Activated naive CD4-positive, alpha-beta T cell treated with anti-CD3 and anti-CD28 coated beads, Interleukin-2, amount 10 ng/mL, durations not matched to agents 7 days and 5 days (primary cell): ENCODE measurements around the gene SUCO.
A peak's percentile ranks its signal among the peaks of the same experiment; 100 is the strongest.
"Not testable (repeated sequence)": the region's sequence is repeated elsewhere in the genome, so short reads cannot be mapped to it uniquely, and the experiment has no call there.

Experiments
- CTCF ChIA-PET: fragments of 350-600 bp; sonication (Branson Sonifier 250); formaldehyde crosslinking; loops from one replicate; lab custom pipeline; 2021; ENCODE audit warnings: antibody characterized with exemption; lab: Charles Lee
- DNase-seq: peaks from one replicate; pipeline ENCODE4 v3.0.0-alpha.2; 2020
- H3K27ac Mint-ChIP-seq: one replicate; pipeline ENCODE4 v1.8.0; 2021; ENCODE audit warnings: mild to moderate bottlenecking, moderate library complexity, mixed read lengths
- H3K27me3 Mint-ChIP-seq: one replicate; pipeline ENCODE4 v1.8.0; 2021; ENCODE audit warnings: mild to moderate bottlenecking, mixed read lengths
- H3K36me3 Mint-ChIP-seq: one replicate; pipeline ENCODE4 v1.8.0; 2021; ENCODE audit warnings: mixed read lengths
- H3K4me1 Mint-ChIP-seq: one replicate; pipeline ENCODE4 v1.8.0; 2021; ENCODE audit warnings: mixed read lengths
- H3K4me3 Mint-ChIP-seq: one replicate; pipeline ENCODE4 v1.8.0; 2021; ENCODE audit warnings: mild to moderate bottlenecking, moderate library complexity, mixed read lengths
- H3K9me3 Mint-ChIP-seq: one replicate; pipeline ENCODE4 v1.8.0; 2021; ENCODE audit warnings: mixed read lengths

Gene SUCO

DNA sequence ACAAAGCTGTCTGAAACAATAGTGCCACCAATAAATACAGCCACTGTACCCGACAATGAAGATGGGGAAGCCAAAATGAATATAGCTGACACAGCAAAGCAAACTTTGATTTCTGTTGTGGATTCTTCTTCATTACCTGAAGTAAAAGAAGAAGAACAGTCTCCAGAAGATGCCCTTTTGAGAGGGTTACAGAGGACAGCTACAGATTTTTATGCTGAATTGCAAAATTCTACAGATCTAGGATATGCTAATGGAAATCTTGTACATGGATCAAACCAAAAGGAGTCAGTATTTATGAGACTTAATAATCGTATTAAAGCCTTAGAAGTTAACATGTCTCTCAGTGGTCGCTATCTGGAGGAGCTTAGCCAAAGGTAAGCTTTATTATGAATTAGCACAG is 56.6 kb downstream of the SUCO start:
- Mint-ChIP-seq H3K27ac (no peak overlapping the region), H3K27me3 (no peaks in the 10 kb centered on the region), H3K36me3 (peaks cover 64% of the 10 kb centered on the region), H3K4me3 (no peak overlapping the region), H3K4me1 (peaks cover 7% of the 10 kb centered on the region), H3K9me3 (peaks cover 2% of the 10 kb centered on the region)
- CTCF ChIA-PET: interaction anchor here (1.3 to 1.7 kb wide), 3 partner anchors 19 to 130 kb away, joined by 4 to 6 read pairs (median 6); no protein-coding TSS in a partner anchor
- no peak for DNase-seq

- CTCF ChIA-PET, DNase-seq, H3K4me3 Mint-ChIP-seq, H3K27me3 Mint-ChIP-seq, H3K27ac Mint-ChIP-seq, H3K9me3 Mint-ChIP-seq: not testable (repeated sequence)
- H3K36me3 Mint-ChIP-seq: peaks cover 80% of the 10 kb centered on the region
- H3K4me1 Mint-ChIP-seq: peaks cover 17% of the 10 kb centered on the region
These were observed 58.5 kb downstream of the SUCO start for GRCh38 chr1:172591429-172591828.

- H3K4me1 Mint-ChIP-seq: peaks cover 19% of the 10 kb centered on the region
- DNase-seq, H3K27me3 Mint-ChIP-seq, H3K9me3 Mint-ChIP-seq, H3K4me3 Mint-ChIP-seq, H3K27ac Mint-ChIP-seq: not testable (repeated sequence)
- H3K36me3 Mint-ChIP-seq: peaks cover 84% of the 10 kb centered on the region
- CTCF ChIA-PET: interaction anchor here (1.1 to 1.4 kb wide), 2 partner anchors 15 to 146 kb away, joined by 4 read pairs; no protein-coding TSS in a partner anchor
These were observed 62.1 kb downstream of the SUCO start for GRCh38 chr1:172595066-172595465.

- Mint-ChIP-seq H3K36me3 (peaks cover 75% of the 10 kb centered on the region), H3K27ac (peak overlapping the region; percentile 81)
These were observed 63.8 kb downstream of the SUCO start for GRCh38 chr1:172596782-172597181.

GRCh38 chr1:172599912-172600311 is 67.0 kb downstream of the SUCO start:
- Mint-ChIP-seq H3K4me1 (peaks cover 19% of the 10 kb centered on the region), H3K27me3 (no peaks in the 10 kb centered on the region), H3K4me3 (no peak overlapping the region), H3K36me3 (peaks cover 62% of the 10 kb centered on the region), H3K27ac (no peak overlapping the region), H3K9me3 (peaks cover 3% of the 10 kb centered on the region)
- no peak for DNase-seq
- CTCF ChIA-PET: interaction anchor here (18.6 kb wide), 1 partner anchor 123 kb away, joined by 274 read pairs; no protein-coding TSS in a partner anchor

More at GRCh38 chr1:172596782-172597181, 63.8 kb downstream of the SUCO start:
- CTCF ChIA-PET, H3K4me3 Mint-ChIP-seq, H3K27me3 Mint-ChIP-seq, H3K9me3 Mint-ChIP-seq: not testable (repeated sequence)
- peaks cover 19% of the 10 kb centered on the region for H3K4me1 Mint-ChIP-seq
- DNase-seq: peak; percentile 54

- H3K4me1 Mint-ChIP-seq: peaks cover 17% of the 10 kb centered on the region
- H3K36me3 Mint-ChIP-seq: peaks cover 57% of the 10 kb centered on the region
These were observed 67.7 kb downstream of the SUCO start for GRCh38 chr1:172600615-172601014.

GRCh38 chr1:172601046-172601630 is 68.2 kb downstream of the SUCO start:
- CTCF ChIA-PET: interaction anchor here (18.6 kb wide), 1 partner anchor 122 kb away, joined by 274 read pairs; no protein-coding TSS in a partner anchor
- no peak for DNase-seq
- peaks cover 11% of the 10 kb centered on the region for H3K4me1 Mint-ChIP-seq
- peaks cover 52% of the 10 kb centered on the region for H3K36me3 Mint-ChIP-seq
- no peak overlapping the region for H3K27ac Mint-ChIP-seq
- no peaks in the 10 kb centered on the region for H3K27me3 Mint-ChIP-seq
- H3K4me3 Mint-ChIP-seq: no peak overlapping the region
- H3K9me3 Mint-ChIP-seq: peaks cover 2% of the 10 kb centered on the region

More at GRCh38 chr1:172600615-172601014, 67.7 kb downstream of the SUCO start:
- Mint-ChIP-seq H3K27me3 (no peaks in the 10 kb centered on the region), H3K27ac (no peak overlapping the region), H3K9me3 (peaks cover 2% of the 10 kb centered on the region), H3K4me3 (no peak overlapping the region)
- CTCF ChIA-PET: interaction anchor here (18.6 kb wide), 1 partner anchor 122 kb away, joined by 274 read pairs; no protein-coding TSS in a partner anchor
- no peak for DNase-seq

DNA sequence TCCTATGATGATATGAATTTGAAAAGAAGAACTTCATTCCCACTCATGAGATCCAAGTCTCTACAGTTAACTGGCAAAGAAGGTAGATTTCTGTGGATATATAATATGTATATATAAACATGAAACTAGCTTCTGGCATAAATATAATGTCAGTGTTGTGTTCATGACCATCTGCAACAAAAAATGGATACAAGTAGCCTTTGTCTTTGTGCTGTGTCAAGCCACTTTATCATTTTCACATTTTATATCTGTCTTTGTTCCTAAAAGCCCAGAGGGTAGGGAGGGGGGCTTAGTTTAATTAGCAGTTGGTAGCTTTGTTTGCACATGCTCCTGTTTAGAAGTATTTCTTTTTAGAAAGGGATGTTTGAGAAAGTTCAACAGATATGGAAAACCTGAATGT is 69.8 kb downstream of the SUCO start:
- CTCF ChIA-PET: interaction anchor here (1.5 to 18.6 kb wide), 2 partner anchors 37 to 120 kb away, joined by 3 to 274 read pairs; no protein-coding TSS in a partner anchor
- no peaks in the 10 kb centered on the region for H3K4me1 Mint-ChIP-seq
- peaks cover 37% of the 10 kb centered on the region for H3K36me3 Mint-ChIP-seq
- DNase-seq: no peak
- no peak overlapping the region for H3K27ac Mint-ChIP-seq
- H3K9me3 Mint-ChIP-seq: no peaks in the 10 kb centered on the region
- no peak overlapping the region for H3K4me3 Mint-ChIP-seq
- H3K27me3 Mint-ChIP-seq: no peaks in the 10 kb centered on the region

GRCh38 chr1:172603816-172604215 is 70.9 kb downstream of the SUCO start:
- H3K4me1 Mint-ChIP-seq: no peaks in the 10 kb centered on the region
- H3K27ac Mint-ChIP-seq: no peak overlapping the region
- H3K4me3 Mint-ChIP-seq: no peak overlapping the region
- no peaks in the 10 kb centered on the region for H3K27me3 Mint-ChIP-seq
- CTCF ChIA-PET: interaction anchor here (1.5 to 18.6 kb wide), 2 partner anchors 36 to 119 kb away, joined by 3 to 274 read pairs; no protein-coding TSS in a partner anchor
- H3K36me3 Mint-ChIP-seq: peaks cover 30% of the 10 kb centered on the region
- DNase-seq: no peak
- H3K9me3 Mint-ChIP-seq: no peaks in the 10 kb centered on the region

- CTCF ChIA-PET: interaction anchor here (18.6 kb wide), 1 partner anchor 117 kb away, joined by 274 read pairs; no protein-coding TSS in a partner anchor
- no peak for DNase-seq
- Mint-ChIP-seq H3K36me3 (peaks cover 43% of the 10 kb centered on the region), H3K4me1 (peaks cover 2% of the 10 kb centered on the region), H3K27ac (no peak overlapping the region), H3K4me3 (no peak overlapping the region), H3K9me3 (no peaks in the 10 kb centered on the region), H3K27me3 (no peaks in the 10 kb centered on the region)
These were observed 72.7 kb downstream of the SUCO start for GRCh38 chr1:172605641-172606040.

GRCh38 chr1:172607145-172607544 is 74.2 kb downstream of the SUCO start:
- no peak for DNase-seq
- Mint-ChIP-seq H3K27me3 (no peaks in the 10 kb centered on the region), H3K36me3 (peaks cover 43% of the 10 kb centered on the region), H3K4me1 (peaks cover 2% of the 10 kb centered on the region), H3K27ac (no peak overlapping the region), H3K4me3 (no peak overlapping the region), H3K9me3 (no peaks in the 10 kb centered on the region)
- CTCF ChIA-PET: interaction anchor here (1.6 to 18.6 kb wide), 2 partner anchors 21 to 116 kb away, joined by 4 to 274 read pairs; no protein-coding TSS in a partner anchor

DNA sequence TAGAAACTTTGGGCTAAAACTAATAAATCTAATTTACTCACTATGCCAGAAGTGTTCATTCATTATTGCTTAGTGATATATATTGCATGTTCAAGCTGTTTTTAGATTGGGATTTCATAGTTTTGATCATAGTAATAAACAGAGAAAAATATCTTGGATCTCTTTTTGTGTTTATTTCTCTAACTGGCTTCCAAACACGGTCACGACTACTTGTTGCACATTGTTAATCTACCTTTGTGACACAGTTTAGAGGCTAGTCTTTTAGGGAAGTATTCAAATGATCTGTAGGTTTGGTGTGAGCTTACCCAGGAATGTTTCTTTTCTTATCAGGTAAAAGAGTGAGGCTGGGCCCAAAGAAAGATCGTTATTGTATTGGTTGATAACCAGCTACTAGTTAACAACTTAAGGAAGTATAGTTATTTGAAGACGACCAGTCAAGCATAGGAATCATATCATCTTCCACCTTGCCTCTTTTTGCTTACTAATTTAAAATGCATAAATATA is 75.2 kb downstream of the SUCO start:
- Mint-ChIP-seq H3K4me1 (peaks cover 2% of the 10 kb centered on the region), H3K36me3 (peaks cover 40% of the 10 kb centered on the region), H3K27me3 (no peaks in the 10 kb centered on the region), H3K27ac (no peak overlapping the region), H3K9me3 (no peaks in the 10 kb centered on the region), H3K4me3 (no peak overlapping the region)
- CTCF ChIA-PET: interaction anchor here (1.6 to 18.6 kb wide), 4 partner anchors 18 to 115 kb away, joined by 4 to 274 read pairs (median 6); no protein-coding TSS in a partner anchor
- DNase-seq: no peak

- DNase-seq: no peak
- peaks cover 33% of the 10 kb centered on the region for H3K36me3 Mint-ChIP-seq
- H3K4me1 Mint-ChIP-seq: peaks cover 2% of the 10 kb centered on the region
- no peak overlapping the region for H3K27ac Mint-ChIP-seq
- CTCF ChIA-PET: interaction anchor here (0.6 to 18.6 kb wide), 15 partner anchors 14 to 159 kb away, joined by 3 to 274 read pairs (median 4); partner anchors contain the start of gene FASLG
- H3K4me3 Mint-ChIP-seq: no peak overlapping the region
- H3K9me3 Mint-ChIP-seq: no peaks in the 10 kb centered on the region
- H3K27me3 Mint-ChIP-seq: no peaks in the 10 kb centered on the region
These were observed 76.6 kb downstream of the SUCO start for GRCh38 chr1:172609528-172609927.

- Mint-ChIP-seq H3K4me3 (no peak overlapping the region), H3K27me3 (peaks cover 5% of the 10 kb centered on the region), H3K9me3 (peaks cover under 1% of the 10 kb centered on the region), H3K4me1 (peaks cover 2% of the 10 kb centered on the region), H3K36me3 (peaks cover 32% of the 10 kb centered on the region), H3K27ac (no peak overlapping the region)
- CTCF ChIA-PET: interaction anchor here (18.6 kb wide), 1 partner anchor 110 kb away, joined by 274 read pairs; no protein-coding TSS in a partner anchor
- DNase-seq: no peak
These were observed 79.5 kb downstream of the SUCO start for GRCh38 chr1:172612478-172612877.
